Activated naive CD4-positive, alpha-beta T cell treated with anti-CD3 and anti-CD28 coated beads for 36 hours (primary cell): ENCODE results near the gene PATE4. TPM values are rescaled to one million over a fixed set of nuclear protein-coding genes. Genes with fewer than 3 reads are reported as not detected.
"Not testable (repeated sequence)": the region's sequence is repeated elsewhere in the genome, so short reads cannot be mapped to it uniquely, and the experiment has no call there.

Experiments used
- CTCF ChIA-PET: fragments of 350-600 bp; sonication (Branson Sonifier 250); formaldehyde crosslinking; loops from one replicate; lab custom pipeline; 2021; ENCODE audit warnings: antibody characterized with exemption; lab: Charles Lee
- DNase-seq: peaks from one replicate; pipeline ENCODE4 v3.0.0-alpha.2; 2020
- H3K27ac Mint-ChIP-seq: one replicate; pipeline ENCODE4 v1.8.0; 2021; ENCODE audit warnings: mild to moderate bottlenecking, mixed read lengths
- H3K27me3 Mint-ChIP-seq: one replicate; pipeline ENCODE4 v1.8.0; 2021; ENCODE audit warnings: low read depth, mixed read lengths
- H3K36me3 Mint-ChIP-seq: one replicate; pipeline ENCODE4 v1.8.0; 2021; ENCODE audit warnings: low read depth, mixed read lengths
- H3K4me1 Mint-ChIP-seq: one replicate; pipeline ENCODE4 v1.8.0; 2021; ENCODE audit warnings: low read depth, mixed read lengths
- H3K4me3 Mint-ChIP-seq: one replicate; pipeline ENCODE4 v1.8.0; 2021; ENCODE audit warnings: mild to moderate bottlenecking, moderate library complexity, mixed read lengths
- H3K9me3 Mint-ChIP-seq: one replicate; pipeline ENCODE4 v1.8.0; 2021; ENCODE audit warnings: mixed read lengths
- intact Hi-C: fragments of 100-400 bp; cut with micrococcal nuclease; formaldehyde crosslinking; loops from one replicate; pipeline ENCODE4 v1.15.1; 2023
- total RNA-seq, 2 experiments: library from RNA; stranded (reverse); gene quantifications; one replicate each; pipeline ENCODE4 v1.2.3, GENCODE V29; 2021

PATE4 gene
- not detected for total RNA-seq

- H3K4me3 Mint-ChIP-seq: no peak within 1 kb of the TSS
- DNase-seq: no peak
- H3K9me3 Mint-ChIP-seq: peaks cover 2% of the 10 kb centered on the region
- peaks cover 9% of the 10 kb centered on the region for H3K27me3 Mint-ChIP-seq
- H3K36me3 Mint-ChIP-seq: no peaks in the 10 kb centered on the region
- intact Hi-C loops: no loop called here
- H3K4me1 Mint-ChIP-seq: no peaks in the 10 kb centered on the region
- no peak within 1 kb of the TSS for H3K27ac Mint-ChIP-seq
- CTCF ChIA-PET: no interaction called here
Observed at GRCh38 chr11:125833016-125833415, at the start of gene PATE4. PATE4 (plus strand) TSS chr11:125833316; CDS start chr11:125833360, 44 bp downstream.

DNA sequence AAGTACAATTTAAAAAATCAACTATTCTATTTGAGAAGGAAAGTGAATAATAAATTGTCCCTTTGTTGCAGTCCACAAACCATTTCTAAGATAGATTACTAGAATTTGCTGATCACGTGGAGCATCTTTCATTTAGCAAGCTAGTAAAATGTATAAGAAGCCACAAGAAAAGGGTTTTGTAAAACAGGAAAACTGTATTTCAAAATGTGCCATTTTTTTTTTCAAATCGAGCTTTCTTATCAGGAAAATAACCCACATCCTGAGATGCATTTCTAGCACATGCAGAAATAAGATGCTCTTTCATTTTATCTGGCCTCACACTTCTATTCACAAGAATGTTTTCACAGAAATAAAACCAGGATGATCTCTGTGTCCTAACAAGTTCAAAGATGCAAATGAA lies 48.4 kb upstream of the PATE4 start:
- H3K9me3 Mint-ChIP-seq: peaks cover 1% of the 10 kb centered on the region
- no peaks in the 10 kb centered on the region for H3K4me1 Mint-ChIP-seq
- H3K27ac Mint-ChIP-seq: no peak overlapping the region
- H3K36me3 Mint-ChIP-seq: no peaks in the 10 kb centered on the region
- peaks cover 12% of the 10 kb centered on the region for H3K27me3 Mint-ChIP-seq
- intact Hi-C loops: no loop called here
- CTCF ChIA-PET: no interaction called here
- DNase-seq: no peak
- H3K4me3 Mint-ChIP-seq: no peak overlapping the region

- Mint-ChIP-seq H3K4me1 (no peaks in the 10 kb centered on the region), H3K27ac (no peak within 1 kb of the TSS), H3K27me3 (peaks cover 2% of the 10 kb centered on the region), H3K36me3 (no peaks in the 10 kb centered on the region), H3K4me3 (no peak within 1 kb of the TSS), H3K9me3 (peaks cover 3% of the 10 kb centered on the region)
- intact Hi-C loops: no loop called here
- DNase-seq: no peak
- CTCF ChIA-PET: no interaction called here
Observed at GRCh38 chr11:125787827-125788226, 45.3 kb upstream of the PATE4 start, which contains the start of gene PATE3. PATE3 (plus strand) TSS chr11:125788127; CDS start chr11:125788152, 25 bp downstream.

- intact Hi-C loops: no loop called here
- no peaks in the 10 kb centered on the region for H3K27me3 Mint-ChIP-seq
- H3K27ac Mint-ChIP-seq: no peak overlapping the region
- CTCF ChIA-PET: no interaction called here
- peaks cover 16% of the 10 kb centered on the region for H3K9me3 Mint-ChIP-seq
- DNase-seq: no peak
- no peak overlapping the region for H3K4me3 Mint-ChIP-seq
- H3K36me3 Mint-ChIP-seq: no peaks in the 10 kb centered on the region
- no peaks in the 10 kb centered on the region for H3K4me1 Mint-ChIP-seq
Observed at GRCh38 chr11:125790825-125791224, 42.3 kb upstream of the PATE4 start.

DNA sequence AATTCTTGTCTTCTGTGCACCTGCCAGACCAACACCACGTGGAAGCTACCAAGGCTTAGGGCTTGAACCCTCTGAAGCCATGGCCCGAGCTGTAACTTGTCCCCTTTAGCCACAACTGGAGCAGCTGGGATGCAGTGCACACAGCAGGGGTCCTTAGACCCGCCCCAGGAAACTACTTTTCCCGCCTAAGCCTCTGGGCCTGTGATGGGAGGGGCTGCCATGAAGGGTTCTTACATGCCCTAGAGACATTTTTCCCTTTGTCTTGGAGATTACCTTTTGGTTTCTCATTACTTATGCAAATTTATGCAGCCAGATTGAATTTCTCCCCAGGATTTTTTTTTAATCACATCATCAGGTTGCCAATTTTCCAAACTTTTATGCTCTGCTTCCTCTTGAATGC lies 35.5 kb upstream of the PATE4 start:
- Mint-ChIP-seq H3K36me3 (no peaks in the 10 kb centered on the region), H3K27me3 (peaks cover 10% of the 10 kb centered on the region), H3K9me3 (peaks cover 43% of the 10 kb centered on the region), H3K4me3 (no peak overlapping the region), H3K4me1 (no peaks in the 10 kb centered on the region), H3K27ac (no peak overlapping the region)
- intact Hi-C loops: no loop called here
- CTCF ChIA-PET: no interaction called here
- DNase-seq: no peak

GRCh38 chr11:125799808-125800207 lies 33.3 kb upstream of the PATE4 start:
- DNase-seq: no peak
- H3K27ac Mint-ChIP-seq: no peak overlapping the region
- H3K4me3 Mint-ChIP-seq: no peak overlapping the region
- H3K9me3 Mint-ChIP-seq: peaks cover 43% of the 10 kb centered on the region
- no peaks in the 10 kb centered on the region for H3K4me1 Mint-ChIP-seq
- no peaks in the 10 kb centered on the region for H3K36me3 Mint-ChIP-seq
- intact Hi-C loops: no loop called here
- peaks cover 10% of the 10 kb centered on the region for H3K27me3 Mint-ChIP-seq
- CTCF ChIA-PET: no interaction called here

- no peak for DNase-seq
- no peaks in the 10 kb centered on the region for H3K4me1 Mint-ChIP-seq
- intact Hi-C loops: no loop called here
- H3K36me3 Mint-ChIP-seq: no peaks in the 10 kb centered on the region
- peaks cover 10% of the 10 kb centered on the region for H3K27me3 Mint-ChIP-seq
- no peak overlapping the region for H3K4me3 Mint-ChIP-seq
- CTCF ChIA-PET: no interaction called here
- H3K9me3 Mint-ChIP-seq: peaks cover 29% of the 10 kb centered on the region
- no peak overlapping the region for H3K27ac Mint-ChIP-seq
Observed at GRCh38 chr11:125802387-125802786, 30.7 kb upstream of the PATE4 start.

DNA sequence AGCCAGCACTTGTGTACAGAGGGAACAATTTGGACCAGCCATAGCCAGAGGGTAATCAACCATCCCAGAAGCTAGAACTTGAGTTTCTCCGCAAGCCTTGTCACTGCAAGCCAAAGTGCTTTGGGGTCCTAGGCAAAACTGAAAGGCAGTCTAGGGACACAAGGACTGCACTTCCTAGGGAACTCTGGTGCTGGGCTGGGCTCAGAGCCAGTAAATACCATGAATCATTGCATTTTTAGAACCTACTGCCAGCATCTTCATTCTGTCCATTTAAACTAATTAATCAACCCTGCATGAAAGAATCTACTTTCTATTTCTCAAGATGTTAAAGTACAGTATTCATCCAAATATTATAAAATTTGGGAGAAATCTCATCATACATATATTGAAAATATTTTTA lies 25.2 kb upstream of the PATE4 start:
- Mint-ChIP-seq H3K27ac (no peak overlapping the region), H3K4me1 (no peaks in the 10 kb centered on the region), H3K9me3 (peaks cover 11% of the 10 kb centered on the region), H3K27me3 (no peaks in the 10 kb centered on the region), H3K4me3 (no peak overlapping the region), H3K36me3 (no peaks in the 10 kb centered on the region)
- intact Hi-C loops: no loop called here
- DNase-seq: no peak
- CTCF ChIA-PET: interaction anchor here (0.7 kb wide), 1 partner anchor 11 kb away, joined by 3 read pairs; no protein-coding TSS in a partner anchor

DNA sequence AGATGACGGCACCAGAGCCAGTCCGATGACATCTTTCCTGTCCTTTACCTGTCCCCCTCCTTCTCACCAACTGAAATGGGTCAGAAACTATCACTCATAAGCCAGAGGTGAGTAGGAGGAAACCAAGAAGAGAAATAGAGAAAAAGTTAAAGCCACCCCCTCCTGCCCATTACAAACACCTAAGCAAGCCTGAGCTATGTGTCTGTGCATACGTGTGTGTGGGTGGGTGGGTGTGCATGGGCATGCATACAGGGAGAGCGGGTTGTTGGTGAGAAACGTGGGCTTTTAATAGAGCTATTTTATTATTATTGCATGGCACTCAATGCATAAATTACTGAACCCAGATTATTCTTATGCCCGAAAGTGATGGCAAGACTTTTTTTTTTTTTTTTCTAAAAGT lies 2.6 kb downstream of the PATE4 start:
- Mint-ChIP-seq H3K4me1 (no peaks in the 10 kb centered on the region), H3K36me3 (no peaks in the 10 kb centered on the region), H3K27me3 (peaks cover 11% of the 10 kb centered on the region), H3K4me3 (no peak overlapping the region), H3K9me3 (peaks cover 2% of the 10 kb centered on the region), H3K27ac (no peak overlapping the region)
- intact Hi-C loops: no loop called here
- CTCF ChIA-PET: interaction anchor here (0.7 to 1.0 kb wide), 2 partner anchors 11 to 112 kb away, joined by 3 to 4 read pairs; no protein-coding TSS in a partner anchor
- no peak for DNase-seq

DNA sequence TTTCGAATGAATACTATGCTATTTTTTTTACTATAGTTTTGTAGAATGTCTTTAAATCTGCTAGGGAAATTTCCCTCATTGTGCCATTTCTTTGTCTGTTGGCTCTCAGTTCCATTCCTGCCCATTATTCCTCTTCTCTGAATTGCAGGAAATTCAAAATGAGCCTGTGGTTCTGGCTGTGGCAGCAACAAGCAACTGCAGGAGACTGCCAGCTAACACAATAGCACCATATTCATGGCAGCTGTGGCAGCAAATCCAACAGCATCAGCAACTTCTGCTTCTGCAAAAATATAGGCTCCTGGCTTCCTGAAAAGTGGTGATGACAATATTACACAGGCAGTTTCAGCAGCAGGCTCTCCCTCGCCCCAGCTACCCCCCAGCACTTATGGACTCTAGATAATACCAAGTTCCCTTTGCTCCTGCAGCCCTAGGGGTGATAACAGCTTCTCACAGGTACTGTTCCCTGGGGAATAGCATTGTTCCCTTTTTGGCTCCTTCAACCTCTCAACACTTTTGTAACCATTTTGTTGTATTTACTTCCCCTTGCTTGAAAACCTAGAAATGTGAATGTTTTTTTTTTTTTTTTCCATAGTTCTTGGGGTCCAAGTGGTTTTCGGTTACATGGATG lies 9.3 kb downstream of the PATE4 start:
- Mint-ChIP-seq H3K36me3 (peaks cover 11% of the 10 kb centered on the region), H3K4me1 (no peaks in the 10 kb centered on the region), H3K4me3 (no peak overlapping the region), H3K27me3 (peaks cover 3% of the 10 kb centered on the region), H3K9me3 (peaks cover 26% of the 10 kb centered on the region), H3K27ac (no peak overlapping the region)
- CTCF ChIA-PET: no interaction called here
- DNase-seq: no peak
- intact Hi-C loops: no loop called here

- Mint-ChIP-seq H3K27me3 (peaks cover 14% of the 10 kb centered on the region), H3K4me1 (no peaks in the 10 kb centered on the region), H3K36me3 (peaks cover 14% of the 10 kb centered on the region), H3K4me3 (no peak overlapping the region), H3K27ac (no peak overlapping the region), H3K9me3 (peaks cover 38% of the 10 kb centered on the region)
- intact Hi-C loops: no loop called here
- CTCF ChIA-PET: interaction anchor here (0.9 kb wide), 1 partner anchor 10 kb away, joined by 3 read pairs; no protein-coding TSS in a partner anchor
- DNase-seq: no peak
Observed at GRCh38 chr11:125846188-125846587, 13.1 kb downstream of the PATE4 start.

- Mint-ChIP-seq H3K27me3 (peaks cover 15% of the 10 kb centered on the region), H3K9me3 (peaks cover 22% of the 10 kb centered on the region)
- H3K27ac Mint-ChIP-seq, H3K4me3 Mint-ChIP-seq, intact Hi-C loops, H3K4me1 Mint-ChIP-seq, H3K36me3 Mint-ChIP-seq, DNase-seq: not testable (repeated sequence)
- CTCF ChIA-PET: interaction anchor here (1.0 kb wide), 1 partner anchor 112 kb away, joined by 3 read pairs; the partner anchor contains the start of gene PATE1
Observed at GRCh38 chr11:125857670-125858069, 24.6 kb downstream of the PATE4 start.

- DNase-seq, CTCF ChIA-PET, H3K27me3 Mint-ChIP-seq, H3K27ac Mint-ChIP-seq, intact Hi-C loops, H3K4me3 Mint-ChIP-seq, H3K36me3 Mint-ChIP-seq, H3K4me1 Mint-ChIP-seq: not testable (repeated sequence)
- H3K9me3 Mint-ChIP-seq: peaks cover 19% of the 10 kb centered on the region
Observed at GRCh38 chr11:125862786-125863185, 29.7 kb downstream of the PATE4 start.
